Hematopoietic multipotent progenitor cell treated with erythropoietin and hydrocortisone succinate and interleukin-3 and kit ligand, for 8 days (in vitro differentiated cells): Measurements from ENCODE around the gene P2RY10.
"Not testable (repeated sequence)": the region's sequence is repeated elsewhere in the genome, so short reads cannot be mapped to it uniquely, and the experiment has no call there.

Experiments
- DNase-seq: peaks from one replicate; pipeline ENCODE4 v3.0.0-alpha.2; 2015

P2RY10 gene, protein sequence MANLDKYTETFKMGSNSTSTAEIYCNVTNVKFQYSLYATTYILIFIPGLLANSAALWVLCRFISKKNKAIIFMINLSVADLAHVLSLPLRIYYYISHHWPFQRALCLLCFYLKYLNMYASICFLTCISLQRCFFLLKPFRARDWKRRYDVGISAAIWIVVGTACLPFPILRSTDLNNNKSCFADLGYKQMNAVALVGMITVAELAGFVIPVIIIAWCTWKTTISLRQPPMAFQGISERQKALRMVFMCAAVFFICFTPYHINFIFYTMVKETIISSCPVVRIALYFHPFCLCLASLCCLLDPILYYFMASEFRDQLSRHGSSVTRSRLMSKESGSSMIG

DNA sequence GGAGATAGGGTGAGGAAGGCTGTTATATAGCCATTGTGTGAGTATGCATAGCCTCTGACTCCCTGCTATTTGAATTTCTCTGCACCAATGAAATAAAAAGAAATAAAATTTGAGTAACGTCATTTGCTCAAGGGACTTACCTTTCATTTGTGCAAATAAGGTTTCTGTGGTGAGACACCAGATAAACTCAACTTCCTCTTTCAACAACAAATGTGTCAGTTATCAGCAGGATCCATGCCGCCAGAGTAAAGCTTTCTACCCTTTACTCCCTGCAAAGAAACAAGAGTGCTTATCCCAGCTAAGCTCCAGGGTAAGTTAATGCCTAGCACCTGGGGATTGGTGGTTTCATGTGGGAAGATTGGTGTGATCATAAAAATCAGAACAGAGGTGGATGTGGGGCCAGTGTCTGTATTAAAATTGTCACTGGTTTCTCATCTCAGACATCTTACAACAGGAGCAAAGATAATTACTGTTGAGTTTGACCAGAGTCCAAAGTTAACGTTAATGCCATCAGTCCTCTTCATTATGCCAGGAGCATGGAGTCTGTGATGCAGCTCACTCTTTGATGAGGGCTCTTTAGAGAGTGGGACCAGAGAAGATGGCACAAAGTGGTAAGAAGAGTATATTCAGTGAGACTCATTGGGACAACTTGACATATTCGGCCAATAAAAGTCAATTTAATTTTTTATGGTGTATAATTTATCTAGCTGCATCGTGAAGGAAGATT lies at the start of gene P2RY10:
TSS of gene P2RY10 (plus strand) at position 206 of the 727 bp plus-strand sequence. CDS start 15,130 bp downstream, outside the sequence.
- peak; percentile 30 for DNase-seq

DNA sequence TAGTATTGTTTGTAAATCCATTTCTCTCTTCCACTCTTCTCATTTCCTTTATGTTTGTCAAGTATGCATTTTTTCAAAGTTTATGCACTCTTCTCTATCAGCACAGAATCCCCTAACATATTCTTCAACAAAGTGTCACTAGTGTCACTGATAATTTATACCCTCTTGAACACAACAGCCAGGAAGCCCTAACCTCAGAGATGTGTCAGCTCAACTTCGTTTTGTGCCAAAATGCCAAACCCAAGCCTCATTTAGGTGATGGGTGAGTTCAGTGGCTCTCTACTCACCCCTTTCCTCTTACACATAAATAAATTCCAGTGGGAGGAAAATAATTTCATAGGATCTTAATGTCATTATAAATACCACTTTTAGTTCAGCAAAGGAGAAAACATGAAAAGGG lies 22.4 kb upstream of the P2RY10 start:
- no peak for DNase-seq

DNA sequence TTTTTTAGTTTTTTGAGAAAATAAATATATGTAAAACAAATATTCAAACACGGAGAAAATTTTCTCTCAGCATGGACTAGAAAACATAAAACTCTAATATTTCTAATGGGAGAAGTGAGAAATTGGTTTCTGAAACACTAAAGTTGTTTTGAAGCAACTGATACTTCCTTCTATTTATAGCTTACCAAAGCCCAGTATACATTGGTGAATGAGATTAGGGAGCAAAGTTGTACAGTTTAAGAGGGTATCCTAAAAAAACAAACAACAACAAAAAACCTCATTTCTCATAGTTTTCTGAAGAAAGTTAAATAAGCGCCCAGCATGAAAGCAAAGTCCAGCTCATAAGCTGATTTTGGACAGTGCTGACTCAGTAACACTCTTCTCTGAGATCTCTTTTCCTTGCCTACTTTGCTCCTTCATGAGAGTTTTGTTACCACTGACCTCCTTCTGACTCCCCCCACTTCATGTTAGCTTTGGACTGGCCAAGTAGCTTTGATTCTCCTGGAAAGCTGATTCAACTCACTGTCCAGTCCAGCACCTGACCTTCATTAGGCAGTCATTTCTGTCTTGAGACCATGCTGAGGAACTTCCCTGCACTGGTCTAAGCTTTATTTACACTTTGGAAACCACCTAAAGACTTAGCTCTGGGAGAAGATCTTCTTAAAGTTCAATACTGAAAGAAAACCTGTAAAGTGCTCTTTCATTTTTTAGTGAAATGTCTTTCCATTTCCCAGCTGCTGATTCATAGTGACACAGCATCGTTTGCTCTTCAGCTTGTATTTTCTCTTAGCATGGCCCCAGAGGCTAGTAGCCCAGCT lies 21.8 kb upstream of the P2RY10 start:
- DNase-seq: no peak

DNA sequence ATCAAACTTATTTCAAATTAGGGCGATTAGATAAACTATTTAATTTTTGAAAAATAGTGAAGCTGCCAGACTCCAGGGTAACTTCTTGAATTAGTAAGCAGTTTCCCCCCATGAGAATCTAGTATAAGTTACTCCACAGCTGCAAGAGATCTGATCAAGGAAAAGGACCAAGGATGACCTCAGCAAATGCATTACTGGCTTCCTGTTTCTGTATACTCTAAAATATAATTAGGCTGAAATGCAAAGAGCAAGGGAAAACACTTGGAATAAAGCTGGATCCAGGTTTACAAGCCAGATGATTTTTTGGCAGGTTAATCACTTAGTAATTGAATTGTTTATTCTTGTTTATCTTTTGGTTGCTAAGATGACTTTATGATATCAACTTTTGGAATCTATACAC lies 13.4 kb upstream of the P2RY10 start:
- no peak for DNase-seq

DNA sequence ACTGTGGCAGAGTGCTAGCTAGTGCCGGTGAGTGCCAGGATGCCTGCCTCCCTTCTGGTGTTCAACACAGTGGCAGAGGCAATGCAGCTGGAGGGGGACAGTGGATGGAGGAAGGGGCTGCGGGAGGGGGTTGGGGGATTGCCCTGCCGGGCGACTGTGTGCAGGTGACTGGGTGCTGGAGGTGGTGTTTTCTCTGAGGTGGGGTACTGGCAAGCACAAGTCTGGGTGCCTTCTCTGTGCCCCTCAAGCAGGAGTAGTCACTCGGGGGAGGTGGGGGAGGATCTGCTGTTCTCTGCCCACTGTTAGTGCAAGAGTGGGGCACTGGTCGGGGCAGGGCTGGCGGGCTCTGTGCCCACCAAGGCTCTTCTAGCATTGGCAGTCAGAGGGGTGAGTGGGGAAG lies 10.3 kb upstream of the P2RY10 start:
- no peak for DNase-seq

DNA sequence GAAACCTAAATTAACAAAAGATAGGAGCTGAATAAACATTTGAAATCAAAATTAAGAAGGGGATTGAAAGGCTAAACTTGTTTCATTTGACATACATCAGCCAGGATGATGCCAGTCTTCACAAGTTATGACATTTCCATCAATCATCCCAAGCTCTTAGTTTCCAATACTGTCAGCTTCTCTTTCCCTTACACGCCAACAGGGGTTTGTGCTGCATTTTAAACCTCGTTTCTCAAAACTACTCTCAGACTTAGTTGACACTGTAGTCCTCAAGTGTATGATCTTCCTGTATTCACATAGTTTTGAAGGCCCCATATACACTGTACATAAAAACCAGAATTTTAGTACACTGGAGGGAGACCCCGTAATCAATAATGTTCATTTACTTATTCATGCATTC lies 840 bp upstream of the P2RY10 start:
- DNase-seq: no peak

DNA sequence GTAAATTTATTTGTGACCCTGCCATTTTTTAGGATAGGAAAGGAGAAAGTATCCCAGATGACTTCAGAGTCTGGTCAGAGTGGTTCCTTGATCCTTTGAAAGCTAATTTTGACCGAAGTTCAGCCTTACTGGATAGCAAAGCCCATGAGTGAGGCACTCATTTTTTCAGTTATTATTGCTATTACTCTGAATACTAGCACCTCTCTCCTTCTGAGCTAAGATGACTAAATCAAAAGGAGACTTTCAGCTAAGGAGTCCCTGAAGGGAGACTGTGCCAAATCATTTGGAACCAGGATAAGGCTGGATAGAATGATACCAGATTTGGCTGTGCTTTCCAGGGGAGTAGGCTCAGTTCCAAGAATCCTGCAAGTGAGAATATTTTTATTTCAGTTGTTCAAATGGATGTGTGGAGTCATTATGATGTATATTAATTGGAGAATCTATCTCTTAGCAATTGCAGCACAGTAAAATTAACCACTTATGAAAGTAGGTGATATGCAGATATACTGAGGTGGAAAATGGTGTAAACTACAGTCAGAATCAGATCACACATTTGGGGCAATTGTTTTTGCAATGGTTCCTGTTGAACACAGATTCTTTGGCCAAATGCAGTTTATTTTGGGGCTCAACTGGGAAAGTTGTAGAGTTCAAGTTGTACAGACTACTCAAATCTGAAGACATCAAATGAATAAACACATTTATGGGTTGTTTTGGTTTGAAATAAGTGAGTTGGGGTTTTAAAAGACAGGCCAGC lies 1.2 kb downstream of the P2RY10 start:
- no peak for DNase-seq

DNA sequence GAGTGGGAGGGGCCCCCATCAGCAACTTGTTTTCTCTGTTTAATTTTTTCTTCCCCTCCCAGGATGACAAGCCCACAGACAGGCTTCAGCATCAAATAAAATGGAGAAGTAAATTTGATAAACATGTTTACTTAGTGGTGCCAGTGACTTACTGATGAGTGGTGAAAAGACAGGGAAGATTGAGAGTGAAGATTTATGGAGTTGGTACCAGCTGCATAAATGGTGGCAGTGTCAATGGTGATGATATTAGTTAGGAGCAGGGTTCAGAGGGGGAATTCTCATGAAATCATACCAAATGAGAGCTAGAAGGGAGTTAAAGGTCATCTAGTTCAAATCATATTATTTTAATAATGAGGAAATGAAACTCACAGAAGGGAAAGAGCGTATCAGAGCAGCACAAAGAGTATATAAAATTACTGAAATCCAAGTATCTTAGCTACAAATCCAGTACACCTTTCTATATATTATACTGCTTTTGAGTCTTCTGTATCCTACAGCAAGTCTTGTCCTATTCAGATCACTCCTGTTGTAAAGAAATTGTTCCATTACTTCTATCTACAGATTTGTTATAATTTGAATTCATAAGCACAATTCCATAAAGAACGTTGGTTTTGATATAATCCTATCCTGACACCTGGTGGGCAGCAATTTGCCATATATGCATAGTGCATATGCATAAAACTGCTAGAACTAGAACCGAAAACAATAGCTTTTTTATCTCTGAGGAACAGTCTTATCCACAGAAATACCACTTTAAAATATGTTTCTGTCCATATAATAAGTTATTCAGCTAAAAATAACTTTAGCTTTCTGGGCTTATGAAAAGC lies 5.0 kb downstream of the P2RY10 start:
- DNase-seq: no peak

DNA sequence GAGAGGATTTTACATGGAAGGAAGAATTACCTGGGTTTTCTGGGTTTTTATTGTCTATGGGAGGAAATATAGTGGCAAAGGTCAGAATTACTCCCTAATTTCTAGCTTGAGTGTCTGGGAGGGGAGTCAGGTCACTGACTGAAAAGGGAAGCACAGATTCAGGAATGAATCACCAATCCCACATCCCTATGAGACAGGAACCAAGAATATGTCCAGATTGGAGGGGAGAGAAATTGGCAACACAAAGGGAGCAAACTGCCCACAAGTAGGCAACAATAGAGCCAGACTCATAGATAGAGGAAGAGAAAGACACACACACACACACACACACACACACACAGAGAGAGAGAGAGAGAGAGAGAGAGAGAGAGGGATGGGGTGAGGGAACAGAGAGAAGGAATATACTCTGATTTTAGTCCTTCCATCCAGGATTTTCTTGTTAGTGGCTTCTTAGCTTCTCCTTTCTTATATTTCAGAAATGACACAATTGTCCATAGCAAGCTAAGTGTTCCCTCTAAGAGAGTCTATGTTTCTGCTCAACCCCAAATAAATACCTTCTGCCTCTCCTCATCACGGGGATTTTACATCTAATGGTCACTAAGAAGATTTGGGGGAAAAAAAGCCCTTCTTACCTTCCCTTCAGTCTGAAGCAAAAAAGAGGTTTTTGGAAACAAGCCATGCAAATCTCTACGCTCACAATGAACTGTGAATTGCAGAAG lies 12.0 kb downstream of the P2RY10 start:
- DNase-seq: no peak

DNA sequence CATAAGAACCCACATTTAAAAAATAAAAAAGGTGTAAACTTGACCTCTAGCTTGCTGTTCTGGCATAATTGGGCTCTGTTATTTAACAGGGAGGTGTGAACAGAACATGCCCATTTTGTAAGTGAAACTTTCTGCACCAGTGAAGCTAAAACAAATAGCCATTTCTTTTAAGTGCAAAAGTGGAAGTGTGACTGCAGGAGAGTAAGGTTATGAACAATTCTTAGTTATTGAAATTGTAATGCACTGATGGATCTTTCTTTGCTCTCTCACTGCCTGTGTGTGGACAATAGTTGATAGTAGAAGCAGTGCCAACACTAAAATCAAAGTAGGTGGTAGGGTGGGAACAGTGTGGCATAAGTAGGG lies 12.6 kb downstream of the P2RY10 start:
- DNase-seq: no peak

DNA sequence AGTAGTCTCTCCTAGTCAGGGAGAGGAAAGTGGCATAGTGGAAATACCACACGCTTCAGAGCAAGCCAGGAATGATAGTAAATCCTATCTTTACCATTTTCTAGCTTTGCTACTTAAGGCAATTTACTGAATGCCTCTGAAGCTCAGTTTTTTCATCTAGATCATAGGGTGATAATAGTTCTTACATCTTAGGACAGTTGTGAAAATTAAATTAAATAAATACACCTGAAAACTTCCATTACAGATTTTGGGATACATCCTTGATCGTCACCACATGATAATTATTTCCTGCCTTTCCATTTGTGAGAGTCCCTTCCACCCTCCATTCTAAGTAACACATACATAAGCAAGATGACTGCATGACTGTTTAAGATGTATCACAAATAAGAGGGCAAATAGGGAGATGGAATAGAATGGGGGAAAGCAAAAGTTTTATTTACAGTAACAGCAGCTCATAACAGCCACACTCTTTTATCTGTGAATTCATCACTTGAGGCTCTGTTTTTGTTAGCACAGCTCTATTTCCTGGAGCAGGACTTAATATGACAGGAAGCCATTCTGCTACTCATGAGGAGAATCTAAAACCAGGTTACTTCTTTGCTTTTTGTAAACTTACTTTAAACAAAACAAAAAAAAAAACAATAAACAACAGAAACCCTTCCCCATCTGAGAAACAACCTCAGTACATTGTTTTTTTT lies 13.4 kb downstream of the P2RY10 start:
- DNase-seq: no peak

DNA sequence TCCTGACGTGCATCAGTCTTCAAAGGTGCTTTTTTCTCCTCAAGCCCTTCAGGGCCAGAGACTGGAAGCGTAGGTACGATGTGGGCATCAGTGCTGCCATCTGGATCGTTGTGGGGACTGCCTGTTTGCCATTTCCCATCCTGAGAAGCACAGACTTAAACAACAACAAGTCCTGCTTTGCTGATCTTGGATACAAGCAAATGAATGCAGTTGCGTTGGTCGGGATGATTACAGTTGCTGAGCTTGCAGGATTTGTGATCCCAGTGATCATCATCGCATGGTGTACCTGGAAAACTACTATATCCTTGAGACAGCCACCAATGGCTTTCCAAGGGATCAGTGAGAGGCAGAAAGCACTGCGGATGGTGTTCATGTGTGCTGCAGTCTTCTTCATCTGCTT lies 15.7 kb downstream of the P2RY10 start:
- DNase-seq: no peak

DNA sequence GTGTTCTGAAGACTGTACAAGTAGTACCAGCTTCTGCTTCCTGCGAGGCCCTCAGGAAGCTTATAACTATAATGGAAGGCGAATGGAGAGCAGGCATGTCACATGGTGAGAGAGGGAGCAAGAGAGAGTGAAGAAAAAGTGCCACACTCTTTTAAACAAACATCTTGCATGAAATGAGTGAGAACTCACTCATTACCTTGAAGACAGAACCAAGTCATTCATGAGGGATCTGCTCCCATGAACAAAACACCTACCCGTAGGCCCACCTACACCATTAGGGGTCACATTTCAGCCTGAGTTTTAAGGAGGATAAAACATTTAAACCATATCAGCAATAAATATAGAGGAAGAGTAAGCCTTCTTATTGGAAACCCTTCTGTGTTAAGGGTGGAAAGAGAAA lies 19.4 kb downstream of the P2RY10 start:
- DNase-seq: no peak

DNA sequence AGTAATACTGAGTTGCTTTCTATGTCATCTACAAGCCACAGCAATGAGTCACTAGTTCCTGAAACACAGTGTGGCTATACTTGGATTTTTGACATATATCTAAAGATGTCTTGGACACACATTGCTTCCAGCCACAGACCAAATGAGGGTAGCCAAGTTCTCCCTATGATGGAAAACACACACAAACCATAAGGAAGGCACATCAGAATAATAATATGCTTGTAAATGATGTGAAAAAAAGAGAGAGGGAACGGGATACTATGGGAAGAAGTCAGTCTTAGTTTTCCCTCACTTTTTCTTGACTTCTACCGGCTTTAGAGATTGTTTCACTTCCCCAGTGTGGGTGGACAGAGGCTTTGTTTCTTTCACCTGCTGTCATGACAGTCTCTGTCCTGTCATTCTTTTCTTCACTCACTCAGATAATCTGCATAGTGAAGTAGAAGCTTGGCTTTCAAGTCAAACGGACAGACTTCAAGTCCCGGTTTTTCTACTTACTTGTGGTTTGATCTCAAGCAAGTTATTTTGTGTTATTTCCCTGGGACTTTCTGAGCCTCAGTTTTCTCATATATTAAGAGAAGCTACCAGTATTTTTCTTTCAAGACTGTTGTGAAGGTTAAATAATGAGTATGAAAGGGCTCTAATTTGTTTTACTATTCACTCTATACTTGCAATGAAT lies 34.7 kb downstream of the P2RY10 start:
- no peak for DNase-seq

DNA sequence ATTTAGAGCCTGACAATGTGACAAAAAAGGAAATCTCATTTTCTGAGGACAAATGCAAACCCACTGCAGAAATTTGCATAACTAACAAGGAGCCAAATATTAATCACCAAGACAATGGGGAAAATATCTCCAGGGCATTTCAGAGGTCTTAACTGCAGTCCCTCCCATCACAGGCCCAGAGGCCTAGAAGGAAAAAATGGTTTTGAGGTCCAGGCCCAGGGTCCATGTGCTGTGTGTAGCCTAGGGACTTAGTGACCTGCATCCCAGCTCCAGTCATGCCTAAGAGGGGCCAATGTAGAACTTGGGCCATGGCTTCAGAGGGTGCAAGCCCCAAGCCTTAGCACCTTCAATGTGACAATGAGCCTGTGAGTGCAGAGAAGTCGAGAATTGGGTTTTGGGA lies 44.2 kb downstream of the P2RY10 start:
- no peak for DNase-seq

DNA sequence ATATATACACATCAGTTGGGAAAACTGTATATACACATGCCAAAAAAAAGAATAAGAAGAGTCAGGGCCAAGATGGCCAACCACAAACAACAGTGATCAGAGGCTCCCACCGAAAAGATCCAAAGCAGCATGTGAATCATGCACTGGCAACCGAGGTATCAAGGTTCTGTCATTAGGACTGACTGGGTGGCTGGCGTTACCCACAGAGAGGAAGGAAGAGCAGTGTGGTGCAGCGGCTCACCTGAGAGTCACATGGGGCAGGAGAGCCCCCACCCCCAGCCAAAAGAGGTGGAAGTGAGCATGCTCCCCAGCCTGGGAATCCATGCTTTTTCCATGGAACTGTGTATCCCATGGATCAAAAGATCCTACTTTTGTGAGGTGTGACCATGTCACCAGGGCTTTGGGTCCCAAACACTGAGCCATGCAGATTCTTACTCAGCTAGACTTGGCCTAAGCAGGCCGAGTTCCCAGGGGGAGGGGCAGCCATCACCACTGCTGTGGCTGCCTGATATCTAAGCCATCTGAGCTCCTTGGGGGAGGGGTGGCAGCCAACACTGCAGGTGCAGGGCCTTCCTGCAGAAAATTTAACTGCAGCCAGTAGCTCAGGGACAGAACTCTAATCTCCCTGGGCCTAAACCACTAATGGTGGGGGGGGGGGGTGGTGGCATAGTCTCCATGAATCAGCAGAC lies 52.8 kb downstream of the P2RY10 start:
- no peak for DNase-seq

DNA sequence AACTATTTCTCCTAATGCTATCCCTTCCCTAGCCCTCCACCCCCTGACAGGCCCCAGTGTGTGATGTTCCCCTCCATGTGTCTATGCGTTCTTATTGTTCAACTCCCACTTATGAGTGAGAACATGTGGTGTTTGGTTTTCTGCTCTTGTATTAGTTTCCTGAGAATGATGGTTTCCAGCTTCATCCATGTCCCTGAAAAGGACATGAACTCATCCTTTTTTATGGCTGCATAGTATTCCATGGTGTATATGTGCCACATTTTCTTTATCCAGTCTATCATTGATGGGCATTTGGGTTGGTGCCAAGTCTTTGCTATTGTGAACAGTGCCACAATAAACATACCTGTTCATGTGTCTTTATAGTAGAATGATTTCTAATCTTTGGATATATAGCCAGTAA lies 62.3 kb downstream of the P2RY10 start:
- not testable (repeated sequence) for DNase-seq
